T-helper 2 cell treated with Interferon-gamma antibody and Interleukin-4, amounts not matched to agents 100 ng/mL and 5 ng/mL, for 36 hours (primary cell): ENCODE results near the gene SLC2A3. TPM values are rescaled to one million over a fixed set of nuclear protein-coding genes. Genes with fewer than 3 reads are reported as not detected.
"Not testable (repeated sequence)": the region's sequence is repeated elsewhere in the genome, so short reads cannot be mapped to it uniquely, and the experiment has no call there.

Experiments
- intact Hi-C: fragments of 100-400 bp; cut with micrococcal nuclease; formaldehyde crosslinking; loops from one replicate; pipeline ENCODE4 v1.15.1; 2023
- total RNA-seq: library from RNA; stranded (reverse); gene quantifications from 2 replicates; pipeline ENCODE4 v1.2.3, GENCODE V29; 2022

The SLC2A3 gene
- total RNA-seq, 1 donor from 2014 or later, result 289 TPM

GRCh38 chr12:7951671-7952070 is 15.7 kb upstream of the SLC2A3 start:
- intact Hi-C loops, result no loop called here

GRCh38 chr12:7950230-7950943 is 14.4 kb upstream of the SLC2A3 start:
- intact Hi-C loops, result not testable (repeated sequence)

GRCh38 chr12:7948589-7949260 is 12.7 kb upstream of the SLC2A3 start:
- intact Hi-C loops, result no loop called here

GRCh38 chr12:7947011-7947410 is 11.0 kb upstream of the SLC2A3 start:
- intact Hi-C loops, result no loop called here

- intact Hi-C loops, result not testable (repeated sequence)
These were observed 8.8 kb upstream of the SLC2A3 start for GRCh38 chr12:7944760-7945159.

- intact Hi-C loops, result no loop called here
These were observed 4.9 kb upstream of the SLC2A3 start for GRCh38 chr12:7940906-7941305.

GRCh38 chr12:7937833-7938506 is 2.0 kb upstream of the SLC2A3 start:
- intact Hi-C loops, result no loop called here

DNA sequence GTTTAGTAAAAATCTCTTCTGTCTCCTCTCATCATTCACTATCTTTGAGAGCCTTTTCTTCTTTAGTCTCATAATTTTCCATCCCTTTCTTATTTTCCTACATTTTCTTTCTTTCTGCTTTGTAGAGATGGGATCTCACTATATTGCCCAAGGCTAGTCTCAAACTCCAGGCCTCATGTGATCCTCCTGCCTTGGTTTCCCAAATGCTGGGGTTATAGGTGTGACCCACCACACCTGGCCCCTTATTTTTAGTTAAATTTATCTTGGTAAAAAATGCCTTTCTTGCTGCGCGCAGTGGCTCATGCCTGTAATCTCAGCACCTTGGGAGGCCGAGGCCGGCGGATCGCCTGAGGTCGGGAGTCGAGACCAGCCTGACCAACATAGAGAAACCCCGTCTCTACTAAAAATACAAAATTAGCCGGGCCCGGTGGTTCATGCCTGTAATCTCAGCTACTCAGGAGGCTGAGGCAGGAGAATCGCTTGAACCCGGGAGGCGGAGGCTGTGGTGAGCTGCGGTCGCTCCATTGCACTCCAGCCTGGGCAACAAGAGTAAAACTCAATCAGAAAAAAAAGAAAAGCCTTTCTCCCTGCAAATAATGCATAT is 996 bp downstream of the SLC2A3 start:
- intact Hi-C loops, result no loop called here

DNA sequence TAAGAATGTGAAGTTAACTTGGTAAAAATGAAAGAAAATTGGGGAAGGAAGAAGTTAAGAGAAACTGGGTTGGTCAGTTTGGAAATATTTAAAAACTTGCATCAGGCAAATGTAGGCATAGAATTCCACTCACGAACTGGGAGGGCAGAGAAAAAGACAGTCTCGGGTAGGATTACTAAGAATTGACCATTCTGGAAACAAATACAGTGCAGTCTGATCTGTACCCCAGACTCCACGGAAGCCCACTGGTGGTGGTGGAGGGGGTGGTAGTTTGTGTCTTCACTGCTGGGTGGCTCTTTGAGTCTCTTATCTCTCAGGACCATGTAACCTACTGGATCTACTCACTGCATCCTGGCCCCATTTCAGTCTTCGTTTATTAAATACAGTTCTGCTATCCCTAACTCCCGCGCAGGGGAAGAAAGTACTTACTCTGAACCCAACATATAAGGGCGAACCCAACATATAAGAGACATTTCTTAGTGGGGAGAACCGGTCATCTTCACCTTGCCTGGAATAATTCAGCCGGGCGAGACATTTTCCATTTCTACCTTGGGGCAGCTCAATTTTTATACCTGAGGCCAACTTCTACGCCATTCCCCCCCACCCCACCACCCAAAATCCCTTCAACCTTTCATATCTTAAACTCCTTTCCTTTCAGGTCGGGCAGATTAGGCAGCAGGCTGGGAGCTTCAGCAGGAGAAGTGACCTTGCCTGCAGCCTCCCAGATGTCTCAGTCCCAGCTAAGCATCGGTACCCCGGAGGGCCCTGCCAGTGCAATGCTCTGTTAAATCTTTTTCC is 1.7 kb downstream of the SLC2A3 start:
- intact Hi-C loops, result no loop called here

- intact Hi-C loops, result loop anchor here (1.0 to 2.0 kb wide), 3 partner anchors 62 to 93 kb away; no protein-coding TSS in a partner anchor
These were observed 2.7 kb downstream of the SLC2A3 start for GRCh38 chr12:7933255-7933726.

- intact Hi-C loops, result loop anchor here (1.0 to 2.0 kb wide), 3 partner anchors 63 to 94 kb away; no protein-coding TSS in a partner anchor
These were observed 3.3 kb downstream of the SLC2A3 start for GRCh38 chr12:7932599-7933240.

DNA sequence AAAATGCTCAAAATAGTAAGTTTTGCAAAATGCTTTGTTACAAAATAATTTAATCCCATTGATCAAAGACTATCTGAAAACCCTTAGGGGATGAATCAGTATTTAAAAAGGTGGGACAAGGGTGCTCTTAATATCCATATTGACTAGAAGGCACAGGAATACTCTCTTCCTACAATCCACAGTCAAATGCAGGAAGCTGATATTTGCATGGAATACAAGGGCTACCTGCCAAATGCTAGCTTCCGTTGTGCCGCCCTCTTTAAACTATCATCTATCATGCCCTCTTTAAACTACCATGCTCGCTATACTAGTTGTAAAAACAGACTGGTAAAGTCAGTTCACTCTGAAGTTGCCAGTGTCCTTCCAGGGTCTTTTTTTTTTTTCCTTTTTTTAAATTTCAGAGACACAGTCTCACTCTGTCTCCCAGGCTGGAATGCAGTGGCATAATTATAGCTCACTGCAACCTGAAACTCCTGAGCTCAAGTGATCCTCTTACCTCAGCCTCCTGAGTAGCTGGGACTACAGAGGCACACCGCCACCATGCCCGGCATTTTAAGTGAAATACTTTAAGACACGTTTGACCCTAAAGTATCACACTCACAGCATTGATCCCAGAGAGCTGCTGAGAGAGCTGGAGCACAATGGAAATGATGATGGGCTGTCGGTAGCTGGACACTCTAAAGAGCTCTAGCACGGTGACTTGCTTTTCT is 6.7 kb downstream of the SLC2A3 start:
- intact Hi-C loops, result no loop called here

DNA sequence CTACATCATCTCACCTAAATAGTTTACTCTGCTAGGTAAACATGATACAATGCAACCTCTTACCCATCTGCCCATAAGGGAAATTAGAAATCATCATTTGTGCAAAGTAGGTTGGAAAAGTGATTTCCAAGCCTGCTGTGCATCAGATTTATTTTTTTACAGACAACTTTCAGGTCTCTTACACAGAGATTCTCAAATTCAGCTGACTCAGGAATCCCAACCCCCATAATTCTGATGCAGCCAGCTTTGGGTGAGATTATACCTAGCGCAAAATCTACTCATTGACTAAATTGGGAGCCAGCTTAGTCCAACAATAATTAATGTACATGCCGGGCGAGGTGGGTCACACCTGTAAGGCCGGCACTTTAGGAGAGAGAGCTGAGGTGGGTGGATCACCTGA is 8.5 kb downstream of the SLC2A3 start:
- intact Hi-C loops, result no loop called here

DNA sequence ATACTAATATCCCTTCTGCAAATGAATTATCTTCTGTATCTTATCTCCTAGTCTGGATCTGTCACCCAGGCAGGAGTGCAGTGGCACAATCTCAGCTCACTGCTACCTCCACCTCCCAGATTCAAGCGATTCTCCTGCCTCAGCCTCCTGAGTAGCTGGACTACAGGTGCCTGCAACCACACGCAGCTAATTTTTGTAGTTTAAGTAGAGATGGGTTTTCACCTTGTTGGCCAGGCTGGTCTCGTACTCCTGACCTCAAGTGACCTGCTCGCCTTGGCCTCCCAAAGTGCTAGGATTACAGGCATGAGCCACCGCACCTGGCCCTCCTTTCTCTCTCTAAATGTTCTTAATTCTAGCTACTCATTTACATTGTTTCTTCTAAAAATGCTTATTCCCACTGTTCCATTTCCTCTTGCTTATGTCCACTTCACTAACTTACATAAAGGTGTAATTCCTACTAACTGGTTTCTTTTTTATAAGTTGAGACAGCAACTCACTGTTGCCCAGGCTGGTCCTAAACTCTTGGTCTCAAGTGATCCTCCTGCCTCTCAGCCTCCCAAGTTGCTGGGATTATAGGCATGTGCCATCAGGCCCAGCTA is 9.8 kb downstream of the SLC2A3 start:
- intact Hi-C loops, result not testable (repeated sequence)

- intact Hi-C loops, result no loop called here
These were observed 12.4 kb downstream of the SLC2A3 start for GRCh38 chr12:7923241-7924236.

DNA sequence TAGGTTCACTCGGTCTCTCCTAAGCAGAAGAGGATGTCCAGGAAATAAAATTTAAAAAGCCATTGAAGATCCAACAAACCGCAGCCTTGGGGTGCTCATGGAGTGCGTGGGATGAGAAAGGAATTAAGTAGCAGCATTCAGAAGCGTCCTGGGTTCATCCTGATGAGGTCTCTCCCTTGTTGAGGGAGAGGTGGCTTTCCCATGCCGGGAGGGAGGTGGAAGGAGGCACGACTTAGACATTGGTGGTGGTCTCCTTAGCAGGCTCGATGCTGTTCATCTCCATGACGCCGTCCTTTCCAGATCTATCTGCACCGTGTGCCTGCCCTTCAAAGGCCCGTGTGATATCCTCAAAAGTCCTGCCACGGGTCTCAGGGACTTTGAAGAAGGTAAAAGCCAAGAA is 14.8 kb downstream of the SLC2A3 start:
- intact Hi-C loops, result not testable (repeated sequence)

- intact Hi-C loops, result not testable (repeated sequence)
These were observed 17.8 kb downstream of the SLC2A3 start for GRCh38 chr12:7918268-7918590.
